ENCODE measurements around the gene C1orf21.

DNA sequence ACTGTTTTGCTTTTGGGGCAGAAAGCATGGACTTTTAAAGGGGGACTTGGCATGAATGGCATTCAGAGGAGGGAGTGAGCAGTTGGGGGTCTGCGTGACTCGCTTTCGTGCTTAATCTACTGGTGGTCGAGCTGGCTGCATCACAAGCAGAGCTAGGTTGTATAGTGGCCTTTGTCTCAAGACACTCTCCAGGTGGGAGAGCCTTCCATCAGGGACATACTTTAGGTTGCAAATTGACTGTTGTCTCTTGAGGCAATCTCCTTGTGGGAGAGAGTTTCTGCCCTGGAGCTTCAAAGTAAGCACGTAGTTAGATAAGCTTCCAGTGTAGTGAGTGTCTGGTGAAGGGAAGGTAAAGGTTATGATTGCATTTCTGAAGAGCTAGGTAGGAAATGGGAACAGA, 93.9 kb downstream of the C1orf21 start:
- TF ChIP-seq, protein P1, sequence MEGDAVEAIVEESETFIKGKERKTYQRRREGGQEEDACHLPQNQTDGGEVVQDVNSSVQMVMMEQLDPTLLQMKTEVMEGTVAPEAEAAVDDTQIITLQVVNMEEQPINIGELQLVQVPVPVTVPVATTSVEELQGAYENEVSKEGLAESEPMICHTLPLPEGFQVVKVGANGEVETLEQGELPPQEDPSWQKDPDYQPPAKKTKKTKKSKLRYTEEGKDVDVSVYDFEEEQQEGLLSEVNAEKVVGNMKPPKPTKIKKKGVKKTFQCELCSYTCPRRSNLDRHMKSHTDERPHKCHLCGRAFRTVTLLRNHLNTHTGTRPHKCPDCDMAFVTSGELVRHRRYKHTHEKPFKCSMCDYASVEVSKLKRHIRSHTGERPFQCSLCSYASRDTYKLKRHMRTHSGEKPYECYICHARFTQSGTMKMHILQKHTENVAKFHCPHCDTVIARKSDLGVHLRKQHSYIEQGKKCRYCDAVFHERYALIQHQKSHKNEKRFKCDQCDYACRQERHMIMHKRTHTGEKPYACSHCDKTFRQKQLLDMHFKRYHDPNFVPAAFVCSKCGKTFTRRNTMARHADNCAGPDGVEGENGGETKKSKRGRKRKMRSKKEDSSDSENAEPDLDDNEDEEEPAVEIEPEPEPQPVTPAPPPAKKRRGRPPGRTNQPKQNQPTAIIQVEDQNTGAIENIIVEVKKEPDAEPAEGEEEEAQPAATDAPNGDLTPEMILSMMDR (IDR thresholded peaks at IDR 0.05 in 4 of 5, conservative IDR thresholded peaks at IDR 0.05 in 1 of 5): no peak
- no peak for TF ChIP-seq POLR2A (IDR thresholded peaks at IDR 0.05)

All from gastrocnemius medialis (tissue), 4 donors.